ENCODE data around the gene L1CAM.

The L1CAM gene

DNA sequence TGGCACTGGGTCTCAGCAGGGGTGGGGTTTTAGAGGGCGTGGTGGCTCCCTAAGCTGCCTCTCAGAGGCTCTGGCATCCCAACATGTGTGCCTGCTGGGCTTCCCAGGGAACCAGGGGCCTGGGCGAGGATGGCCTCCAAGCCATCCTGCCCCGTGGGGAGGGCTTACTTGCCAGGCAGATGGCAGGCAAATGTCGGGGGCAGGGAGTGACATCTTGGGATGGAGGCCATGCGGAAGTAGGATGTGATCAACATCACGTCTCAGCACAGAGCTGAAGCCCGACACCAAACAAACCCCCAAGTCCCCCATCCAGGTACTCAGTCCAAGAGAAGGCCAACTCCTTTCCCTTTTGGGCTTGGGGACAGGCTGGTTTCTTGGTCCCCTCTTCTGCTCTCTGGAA lies 4.7 kb downstream of the L1CAM start:
- H3K14ac ChIP-seq (ENCODE audit: low read length in 2 of 2) = no peak overlapping the region
- peaks cover 3% of the 10 kb centered on the region for H3K79me1 ChIP-seq (replicated peaks; ENCODE audit: low read length, poor library complexity, severe bottlenecking)
- no peak overlapping the region for H3K4me2 ChIP-seq (ENCODE audit: low read length, poor library complexity, severe bottlenecking)
- no peak overlapping the region for H2BK15ac ChIP-seq (ENCODE audit: low read depth, poor library complexity, severe bottlenecking)
- peaks cover 0 to 19% of the 10 kb centered on the region in 2 experiments for H3K36me3 ChIP-seq (ENCODE audit: control insufficient read depth in 1 of 2, insufficient read depth in 2 of 2, low read depth in 1 of 2, low read length in 2 of 2)
- WGBS = 74% methylated on average over 6 of the region's 7 CpGs
- peak overlapping the region; percentile 49 for H2BK120ac ChIP-seq (ENCODE audit: low read depth, low read length)
- no peak overlapping the region for H2AFZ ChIP-seq (ENCODE audit: low read depth, low read length)
- no peak overlapping the region for H3K23ac ChIP-seq (ENCODE audit: low read length in 2 of 2)
- no peak for DNase-seq
- no peak overlapping the region for H3K4me3 ChIP-seq (ENCODE audit: insufficient read depth in 1 of 2, low read depth in 1 of 2, low read length in 2 of 2)
- H3K4ac ChIP-seq (ENCODE audit: low read depth in 1 of 2, low read length in 2 of 2) = no peak overlapping the region
- peak overlapping the region; percentile 74 for H3K27ac ChIP-seq (ENCODE audit: low read length, poor library complexity, severe bottlenecking)
- no peak overlapping the region for H2AK5ac ChIP-seq (ENCODE audit: low read length, severe bottlenecking)
- H3K9ac ChIP-seq (ENCODE audit: low read length) = no peak overlapping the region
- H3K18ac ChIP-seq (ENCODE audit: low read depth in 1 of 2, low read length in 2 of 2) = peak overlapping the region in 1 of 2 experiments; percentile 57
- H3K9me3 ChIP-seq (ENCODE audit: control insufficient read depth, low read length) = no peaks in the 10 kb centered on the region
- H2BK5ac ChIP-seq (ENCODE audit: low read depth, low read length, poor library complexity, severe bottlenecking) = no peak overlapping the region
- H4K91ac ChIP-seq (ENCODE audit: low read length) = no peak overlapping the region
- no peak overlapping the region for H4K8ac ChIP-seq (ENCODE audit: low read length)
- peaks cover 0 to 84% of the 10 kb centered on the region in 2 experiments for H3K27me3 ChIP-seq (ENCODE audit: control insufficient read depth in 1 of 2, insufficient read depth in 1 of 2, low read length in 2 of 2)
- peaks cover 67% of the 10 kb centered on the region for H3K4me1 ChIP-seq (ENCODE audit: control insufficient read depth, insufficient read depth, low read depth, low read length)
- peak overlapping the region; percentile 39 to 42 for H2BK12ac ChIP-seq (ENCODE audit: low read length in 2 of 2)

DNA sequence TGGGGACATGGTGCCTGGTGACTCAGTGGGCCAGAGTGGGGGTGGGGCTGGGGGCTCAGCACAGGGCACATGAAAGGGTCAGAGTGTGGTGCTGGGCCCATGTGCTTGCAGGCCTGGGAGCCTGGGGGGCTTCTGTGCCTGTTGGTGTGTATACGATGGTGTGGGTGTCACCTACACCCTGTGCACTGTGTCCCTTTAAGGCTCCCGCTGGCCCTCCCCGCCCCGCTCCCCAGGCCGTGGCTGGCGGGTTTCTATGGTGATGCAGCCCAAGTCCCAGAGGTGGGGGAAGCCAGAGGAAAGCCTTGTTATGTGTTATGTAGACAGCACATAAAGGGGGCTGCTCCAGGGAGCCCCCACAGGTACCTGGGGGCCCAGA lies 5.5 kb downstream of the L1CAM start:
- Histone ChIP-seq H3K27me3 (ENCODE audit: control insufficient read depth in 1 of 2, insufficient read depth in 1 of 2, low read length in 2 of 2) (peaks cover 0 to 86% of the 10 kb centered on the region in 2 experiments), H3K18ac (ENCODE audit: low read depth in 1 of 2, low read length in 2 of 2) (peak overlapping the region in 1 of 2 experiments; percentile 24), H2AK5ac (ENCODE audit: low read length, severe bottlenecking) (no peak overlapping the region), H4K8ac (ENCODE audit: low read length) (no peak overlapping the region), H2BK120ac (ENCODE audit: low read depth, low read length) (no peak overlapping the region), H3K4ac (ENCODE audit: low read depth in 1 of 2, low read length in 2 of 2) (no peak overlapping the region), H3K4me3 (ENCODE audit: insufficient read depth in 1 of 2, low read depth in 1 of 2, low read length in 2 of 2) (no peak overlapping the region), H2BK12ac (ENCODE audit: low read length in 2 of 2) (no peak overlapping the region), H3K4me2 (ENCODE audit: low read length, poor library complexity, severe bottlenecking) (no peak overlapping the region), H3K9me3 (ENCODE audit: control insufficient read depth, low read length) (no peaks in the 10 kb centered on the region), H2BK15ac (ENCODE audit: low read depth, poor library complexity, severe bottlenecking) (no peak overlapping the region), H3K79me1 (replicated peaks; ENCODE audit: low read length, poor library complexity, severe bottlenecking) (peaks cover 3% of the 10 kb centered on the region), H4K91ac (ENCODE audit: low read length) (no peak overlapping the region), H3K23ac (ENCODE audit: low read length in 2 of 2) (no peak overlapping the region), H3K4me1 (ENCODE audit: control insufficient read depth, insufficient read depth, low read depth, low read length) (peaks cover 70% of the 10 kb centered on the region), H2BK5ac (ENCODE audit: low read depth, low read length, poor library complexity, severe bottlenecking) (no peak overlapping the region), H3K14ac (ENCODE audit: low read length in 2 of 2) (no peak overlapping the region), H2AFZ (ENCODE audit: low read depth, low read length) (no peak overlapping the region), H3K9ac (ENCODE audit: low read length) (no peak overlapping the region), H3K36me3 (ENCODE audit: control insufficient read depth in 1 of 2, insufficient read depth in 2 of 2, low read depth in 1 of 2, low read length in 2 of 2) (peaks cover 0 to 19% of the 10 kb centered on the region in 2 experiments), H3K27ac (ENCODE audit: low read length, poor library complexity, severe bottlenecking) (no peak overlapping the region)
- 21% methylated on average over 5 of the region's 6 CpGs for WGBS
- DNase-seq = no peak

DNA sequence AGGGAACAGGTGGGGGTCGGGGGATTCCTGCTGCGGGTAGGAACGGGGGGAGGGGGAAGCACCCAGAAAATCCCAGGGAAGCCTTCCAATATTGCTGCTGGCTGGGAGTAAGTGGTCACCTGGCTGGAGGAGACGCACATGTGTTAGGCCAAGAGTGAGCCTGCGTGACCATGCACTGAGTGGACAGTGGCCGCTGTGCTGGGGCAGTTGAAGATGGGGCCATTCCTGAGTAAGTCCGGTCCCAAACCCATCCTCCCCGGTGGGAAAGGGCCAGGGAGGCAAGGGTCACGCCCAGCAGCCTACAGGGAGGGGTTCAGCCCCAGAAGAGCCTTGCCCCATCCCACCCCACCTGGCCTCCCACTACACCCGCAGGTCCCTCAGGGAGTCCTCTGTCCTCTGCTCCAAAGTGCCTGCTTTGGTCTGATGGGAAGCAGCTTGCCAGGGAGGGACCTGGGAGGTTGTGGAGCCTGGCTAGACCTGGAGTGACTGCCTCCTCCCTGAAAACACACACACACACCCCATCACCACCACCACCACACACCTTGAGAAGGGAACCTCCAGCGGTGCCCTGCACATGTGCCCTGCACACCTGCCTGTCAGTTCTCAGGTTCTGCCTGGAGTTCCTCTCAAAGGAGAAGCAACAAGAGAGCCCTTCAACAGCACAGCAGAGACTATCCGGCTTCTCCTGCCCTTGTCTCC lies 6.1 kb downstream of the L1CAM start:
- no peak overlapping the region for H4K8ac ChIP-seq (ENCODE audit: low read length)
- WGBS = 83% methylated on average over 6 of the region's 12 CpGs

DNA sequence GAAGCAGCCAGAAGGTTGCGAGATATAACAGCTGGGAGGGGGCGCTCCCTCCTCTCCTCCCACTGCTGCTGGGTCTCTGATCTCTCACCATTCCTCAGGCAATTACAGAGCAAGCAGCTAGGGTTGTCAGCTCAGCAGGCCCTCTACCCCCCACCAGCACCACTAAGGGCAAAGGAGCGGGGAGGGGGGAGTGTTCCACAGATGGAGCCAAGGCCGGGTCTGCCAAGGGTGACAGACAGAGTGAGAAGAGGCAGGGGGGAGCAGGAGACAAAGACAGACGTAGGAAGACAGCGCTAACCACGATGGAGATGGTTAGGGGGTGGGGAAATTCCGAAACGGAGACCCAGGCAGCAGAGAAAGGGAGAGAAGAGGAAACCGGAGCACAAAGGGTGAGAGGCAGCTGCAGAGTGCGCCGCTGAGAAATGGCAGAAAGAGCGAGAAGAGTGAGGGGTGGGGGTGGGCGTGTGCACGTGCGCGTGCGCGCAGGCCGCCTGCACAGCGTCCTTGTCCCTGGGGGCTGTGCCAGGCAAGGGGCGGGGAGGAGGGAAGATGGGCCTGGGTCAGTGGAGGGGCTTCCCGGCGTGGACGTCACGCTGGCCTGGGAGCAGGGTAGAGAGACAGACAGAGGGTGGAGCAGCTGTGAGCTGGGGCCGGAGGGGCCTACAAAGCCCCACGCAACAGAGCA lies 6.9 kb downstream of the L1CAM start:
- Histone ChIP-seq H4K8ac (ENCODE audit: low read length) (no peak overlapping the region), H2BK5ac (ENCODE audit: low read depth, low read length, poor library complexity, severe bottlenecking) (no peak overlapping the region), H3K27me3 (ENCODE audit: control insufficient read depth in 1 of 2, insufficient read depth in 1 of 2, low read length in 2 of 2) (peaks cover 0 to 84% of the 10 kb centered on the region in 2 experiments), H2BK120ac (ENCODE audit: low read depth, low read length) (no peak overlapping the region), H3K18ac (ENCODE audit: low read depth in 1 of 2, low read length in 2 of 2) (no peak overlapping the region), H3K4me2 (ENCODE audit: low read length, poor library complexity, severe bottlenecking) (peak overlapping the region; percentile 7), H2BK12ac (ENCODE audit: low read length in 2 of 2) (no peak overlapping the region), H2AFZ (ENCODE audit: low read depth, low read length) (no peak overlapping the region), H2BK15ac (ENCODE audit: low read depth, poor library complexity, severe bottlenecking) (no peak overlapping the region), H3K14ac (ENCODE audit: low read length in 2 of 2) (peak overlapping the region in 1 of 2 experiments; percentile 6), H3K9me3 (ENCODE audit: control insufficient read depth, low read length) (no peaks in the 10 kb centered on the region), H3K9ac (ENCODE audit: low read length) (no peak overlapping the region), H3K27ac (ENCODE audit: low read length, poor library complexity, severe bottlenecking) (no peak overlapping the region), H3K4me3 (ENCODE audit: insufficient read depth in 1 of 2, low read depth in 1 of 2, low read length in 2 of 2) (no peak overlapping the region), H2AK5ac (ENCODE audit: low read length, severe bottlenecking) (no peak overlapping the region), H3K79me1 (replicated peaks; ENCODE audit: low read length, poor library complexity, severe bottlenecking) (peaks cover 3% of the 10 kb centered on the region), H3K4me1 (ENCODE audit: control insufficient read depth, insufficient read depth, low read depth, low read length) (peaks cover 64% of the 10 kb centered on the region), H3K23ac (ENCODE audit: low read length in 2 of 2) (no peak overlapping the region), H3K36me3 (ENCODE audit: control insufficient read depth in 1 of 2, insufficient read depth in 2 of 2, low read depth in 1 of 2, low read length in 2 of 2) (peaks cover 0 to 16% of the 10 kb centered on the region in 2 experiments), H4K91ac (ENCODE audit: low read length) (no peak overlapping the region), H3K4ac (ENCODE audit: low read depth in 1 of 2, low read length in 2 of 2) (no peak overlapping the region)
- no peak for DNase-seq
- 5% methylated on average over 26 of the region's 28 CpGs for WGBS

More for the DNA sequence above, 6.1 kb downstream of the L1CAM start:
- no peak overlapping the region for H2BK15ac ChIP-seq (ENCODE audit: low read depth, poor library complexity, severe bottlenecking)
- no peak overlapping the region for H3K27ac ChIP-seq (ENCODE audit: low read length, poor library complexity, severe bottlenecking)
- no peak for DNase-seq
- no peak overlapping the region for H3K14ac ChIP-seq (ENCODE audit: low read length in 2 of 2)
- H3K27me3 ChIP-seq (ENCODE audit: control insufficient read depth in 1 of 2, insufficient read depth in 1 of 2, low read length in 2 of 2) = peaks cover 0 to 84% of the 10 kb centered on the region in 2 experiments
- peaks cover 69% of the 10 kb centered on the region for H3K4me1 ChIP-seq (ENCODE audit: control insufficient read depth, insufficient read depth, low read depth, low read length)
- no peak overlapping the region for H3K23ac ChIP-seq (ENCODE audit: low read length in 2 of 2)
- no peak overlapping the region for H4K91ac ChIP-seq (ENCODE audit: low read length)
- peaks cover 0 to 15% of the 10 kb centered on the region in 2 experiments for H3K36me3 ChIP-seq (ENCODE audit: control insufficient read depth in 1 of 2, insufficient read depth in 2 of 2, low read depth in 1 of 2, low read length in 2 of 2)
- H2BK12ac ChIP-seq (ENCODE audit: low read length in 2 of 2) = no peak overlapping the region
- no peak overlapping the region for H2AFZ ChIP-seq (ENCODE audit: low read depth, low read length)
- peak overlapping the region in 1 of 2 experiments; percentile 2 for H3K18ac ChIP-seq (ENCODE audit: low read depth in 1 of 2, low read length in 2 of 2)
- no peak overlapping the region for H3K4ac ChIP-seq (ENCODE audit: low read depth in 1 of 2, low read length in 2 of 2)
- H3K4me3 ChIP-seq (ENCODE audit: insufficient read depth in 1 of 2, low read depth in 1 of 2, low read length in 2 of 2) = no peak overlapping the region
- H2BK5ac ChIP-seq (ENCODE audit: low read depth, low read length, poor library complexity, severe bottlenecking) = no peak overlapping the region
- H3K4me2 ChIP-seq (ENCODE audit: low read length, poor library complexity, severe bottlenecking) = no peak overlapping the region
- peaks cover 3% of the 10 kb centered on the region for H3K79me1 ChIP-seq (replicated peaks; ENCODE audit: low read length, poor library complexity, severe bottlenecking)
- H2BK120ac ChIP-seq (ENCODE audit: low read depth, low read length) = no peak overlapping the region
- H3K9me3 ChIP-seq (ENCODE audit: control insufficient read depth, low read length) = no peaks in the 10 kb centered on the region
- no peak overlapping the region for H3K9ac ChIP-seq (ENCODE audit: low read length)
- no peak overlapping the region for H2AK5ac ChIP-seq (ENCODE audit: low read length, severe bottlenecking)
